DMS53 treated with DMSO at 0.1 percent for 48 hours (cell line): ENCODE data around the gene TMC2.
A peak's percentile ranks its signal among the peaks of the same experiment; 100 is the strongest.
"Not testable (repeated sequence)": the region's sequence is repeated elsewhere in the genome, so short reads cannot be mapped to it uniquely, and the experiment has no call there.

Source experiments
- DNase-seq: peaks from one replicate; lab custom pipeline; 2025; ENCODE audit not compliant: unreplicated experiment; lab: John Stamatoyannopoulos, UW

TMC2 gene, protein sequence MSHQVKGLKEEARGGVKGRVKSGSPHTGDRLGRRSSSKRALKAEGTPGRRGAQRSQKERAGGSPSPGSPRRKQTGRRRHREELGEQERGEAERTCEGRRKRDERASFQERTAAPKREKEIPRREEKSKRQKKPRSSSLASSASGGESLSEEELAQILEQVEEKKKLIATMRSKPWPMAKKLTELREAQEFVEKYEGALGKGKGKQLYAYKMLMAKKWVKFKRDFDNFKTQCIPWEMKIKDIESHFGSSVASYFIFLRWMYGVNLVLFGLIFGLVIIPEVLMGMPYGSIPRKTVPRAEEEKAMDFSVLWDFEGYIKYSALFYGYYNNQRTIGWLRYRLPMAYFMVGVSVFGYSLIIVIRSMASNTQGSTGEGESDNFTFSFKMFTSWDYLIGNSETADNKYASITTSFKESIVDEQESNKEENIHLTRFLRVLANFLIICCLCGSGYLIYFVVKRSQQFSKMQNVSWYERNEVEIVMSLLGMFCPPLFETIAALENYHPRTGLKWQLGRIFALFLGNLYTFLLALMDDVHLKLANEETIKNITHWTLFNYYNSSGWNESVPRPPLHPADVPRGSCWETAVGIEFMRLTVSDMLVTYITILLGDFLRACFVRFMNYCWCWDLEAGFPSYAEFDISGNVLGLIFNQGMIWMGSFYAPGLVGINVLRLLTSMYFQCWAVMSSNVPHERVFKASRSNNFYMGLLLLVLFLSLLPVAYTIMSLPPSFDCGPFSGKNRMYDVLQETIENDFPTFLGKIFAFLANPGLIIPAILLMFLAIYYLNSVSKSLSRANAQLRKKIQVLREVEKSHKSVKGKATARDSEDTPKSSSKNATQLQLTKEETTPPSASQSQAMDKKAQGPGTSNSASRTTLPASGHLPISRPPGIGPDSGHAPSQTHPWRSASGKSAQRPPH

GRCh38 chr20:2536560-2536986 lies at the start of gene TMC2:
Gene TMC2 (plus strand): TSS chr20:2536573. CDS start chr20:2536622, 49 bp downstream.
- DNase-seq, result no peak

DNA sequence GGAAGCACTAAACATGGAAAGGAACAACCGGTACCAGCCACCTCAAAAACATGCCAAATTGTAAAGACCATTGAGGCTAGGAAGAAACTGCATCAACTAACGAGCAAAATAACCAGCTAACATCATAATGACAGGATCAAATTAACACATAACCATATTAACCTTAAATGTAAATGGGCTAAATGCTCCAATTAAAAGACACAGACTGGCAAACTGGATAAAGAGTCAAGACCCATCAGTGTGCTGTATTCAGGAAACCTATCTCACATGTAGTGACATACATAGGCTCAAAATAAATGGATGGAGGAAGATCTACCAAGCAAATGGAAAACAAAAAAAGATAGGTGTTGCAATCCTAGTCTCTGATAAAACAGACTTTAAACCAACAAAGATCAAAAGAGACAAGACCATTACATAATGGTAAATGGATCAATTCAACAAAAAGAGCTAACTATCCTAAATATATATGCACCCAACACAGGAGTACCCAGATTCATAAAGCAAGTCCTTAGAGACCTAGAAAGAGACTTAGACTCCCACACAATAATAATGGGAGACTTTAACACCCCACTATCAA lies 33.5 kb upstream of the TMC2 start:
- not testable (repeated sequence) for DNase-seq

DNA sequence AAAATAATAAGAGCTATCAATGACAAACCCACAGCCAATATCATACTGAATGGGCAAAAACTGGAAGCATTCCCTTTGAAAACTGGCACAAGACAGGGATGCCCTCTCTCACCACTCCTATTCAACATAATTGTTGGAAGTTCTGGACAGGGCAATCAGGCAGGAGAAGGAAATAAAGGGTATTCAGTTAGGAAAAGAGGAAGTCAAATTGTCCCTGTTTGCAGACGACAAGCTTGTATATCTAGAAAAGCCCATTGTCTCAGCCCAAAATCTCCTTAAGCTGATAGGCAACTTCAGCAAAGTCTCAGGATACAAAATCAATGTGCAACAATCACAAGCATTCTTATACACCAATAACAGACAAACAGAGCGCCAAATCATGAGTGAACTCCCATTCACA lies 31.6 kb upstream of the TMC2 start:
- DNase-seq, result not testable (repeated sequence)

DNA sequence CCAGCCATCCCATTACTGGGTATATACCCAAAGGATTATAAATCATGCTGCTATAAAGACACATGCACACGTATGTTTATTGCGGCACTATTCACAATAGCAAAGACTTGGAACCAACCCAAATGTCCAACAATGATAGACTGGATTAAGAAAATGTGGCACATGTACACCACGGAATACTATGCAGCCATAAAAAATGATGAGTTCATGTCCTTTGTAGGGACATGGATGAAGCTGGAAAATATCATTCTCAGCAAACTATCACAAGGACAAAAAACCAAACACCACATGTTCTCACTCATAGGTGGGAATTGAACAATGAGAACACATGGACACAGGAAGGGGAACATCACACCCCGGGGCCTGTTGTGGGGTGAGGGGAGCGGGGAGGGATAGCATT lies 29.9 kb upstream of the TMC2 start:
- not testable (repeated sequence) for DNase-seq

- no peak for DNase-seq
Measured at GRCh38 chr20:2507464-2507863, 28.9 kb upstream of the TMC2 start.

- no peak for DNase-seq
Measured at GRCh38 chr20:2507875-2508630, 28.3 kb upstream of the TMC2 start.

DNA sequence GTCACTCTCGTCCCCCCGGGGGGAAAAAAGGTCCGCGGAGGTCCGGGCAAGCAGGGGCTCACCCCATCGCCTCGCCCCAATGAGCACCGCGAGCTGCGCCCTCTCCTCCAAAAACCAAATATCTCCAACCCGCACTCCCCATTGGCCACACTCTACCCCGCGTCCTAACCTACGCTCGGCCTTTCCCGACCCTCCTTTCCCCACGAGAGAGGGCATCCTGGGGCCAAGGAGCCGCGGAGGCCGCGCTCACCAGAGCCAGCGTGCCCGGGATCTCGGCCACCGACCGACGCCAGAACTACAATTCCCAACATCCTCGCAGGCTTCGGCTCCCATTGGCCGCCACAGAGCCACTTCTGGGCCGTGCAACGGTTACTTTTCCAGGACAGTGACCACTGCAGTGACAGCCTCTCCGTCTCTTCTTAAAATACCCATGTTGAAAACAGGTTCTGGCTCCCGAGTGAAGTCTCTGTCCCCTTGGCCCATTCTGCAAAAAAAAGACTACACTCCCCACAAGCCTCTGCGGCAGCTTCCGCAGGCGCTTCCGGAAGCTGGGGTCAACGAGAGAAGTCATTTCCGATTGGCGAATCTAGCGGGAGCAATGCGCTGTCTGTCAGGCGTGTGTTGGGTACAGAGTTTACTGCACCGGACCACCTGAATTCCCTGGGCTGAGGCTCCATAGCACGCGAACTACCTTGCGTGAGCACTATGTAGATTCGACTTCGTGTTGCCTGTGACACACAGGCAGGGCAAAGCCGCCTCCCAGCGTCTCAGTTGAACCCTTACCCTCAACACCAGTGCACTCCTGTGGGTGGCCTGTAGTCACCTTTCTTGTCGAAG lies 27.5 kb upstream of the TMC2 start, which contains the start of gene ZNF343:
Gene ZNF343 (minus strand): TSS at position 285 of the 837 bp plus-strand sequence. CDS start 15,020 bp downstream, outside the sequence.
- DNase-seq, result peak; percentile 89

- no peak for DNase-seq
Measured at GRCh38 chr20:2509468-2509781, 26.9 kb upstream of the TMC2 start.

DNA sequence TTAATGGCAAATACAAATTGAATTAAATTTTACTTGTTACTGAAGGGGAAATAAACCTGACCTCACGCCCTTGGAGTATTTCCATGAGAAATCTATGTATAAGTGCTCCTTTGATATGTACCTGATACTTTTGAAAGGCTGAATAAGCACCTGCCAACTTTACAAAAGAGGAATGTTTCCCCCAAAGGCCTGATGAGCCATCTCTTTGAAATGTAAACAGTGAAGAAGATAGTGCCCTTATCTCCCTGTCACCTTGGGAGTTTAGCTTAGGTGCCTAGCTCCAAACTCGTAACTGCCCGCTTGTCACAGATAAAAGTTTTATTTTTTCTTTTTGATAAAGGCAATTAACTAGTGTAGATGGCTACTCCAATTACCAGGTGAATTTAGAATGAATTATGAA lies 26.6 kb upstream of the TMC2 start:
- DNase-seq, result no peak

DNA sequence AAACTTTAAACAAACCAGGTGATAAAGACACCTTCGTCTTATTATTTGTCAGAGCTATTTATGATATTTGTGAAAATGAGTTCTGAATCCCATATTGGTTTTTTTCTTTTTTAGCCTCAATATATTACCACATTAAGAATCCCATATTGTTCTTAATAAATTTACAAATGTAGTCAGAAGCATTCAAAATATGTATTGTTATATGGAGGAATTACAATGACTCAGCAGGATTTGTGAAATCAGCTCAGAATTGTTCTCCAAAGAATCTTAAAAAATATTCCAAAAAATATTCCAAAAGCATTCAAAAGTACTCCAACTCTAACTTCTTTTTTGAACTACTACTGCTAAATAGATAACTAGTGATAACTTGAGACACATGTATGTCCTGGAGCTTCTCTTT lies 21.2 kb upstream of the TMC2 start:
- no peak for DNase-seq

DNA sequence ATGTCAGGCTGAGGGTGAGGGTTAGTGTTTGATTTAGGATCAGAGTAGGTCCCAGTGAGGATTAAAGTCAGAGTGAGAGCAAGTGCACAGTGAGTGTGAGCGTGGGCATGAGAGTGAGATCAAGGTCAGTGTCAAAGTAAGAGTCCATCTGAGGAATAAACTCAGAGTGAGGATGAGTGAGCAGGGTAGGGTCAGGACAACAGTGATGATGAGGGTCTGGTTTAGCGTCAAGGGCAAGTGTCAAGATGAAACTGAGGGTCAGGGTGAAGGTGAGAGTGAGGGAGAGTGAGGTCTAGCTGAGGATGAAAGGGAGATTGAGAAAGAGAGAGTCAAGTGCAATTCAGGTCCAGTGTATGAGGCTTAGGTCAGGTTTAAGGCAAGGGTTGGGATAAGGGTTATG lies 20.0 kb upstream of the TMC2 start:
- DNase-seq, result no peak

- no peak for DNase-seq
Measured at GRCh38 chr20:2518096-2518495, 18.3 kb upstream of the TMC2 start.

- DNase-seq, result no peak
Measured at GRCh38 chr20:2518558-2518957, 17.8 kb upstream of the TMC2 start.

GRCh38 chr20:2519115-2519809 lies 17.1 kb upstream of the TMC2 start:
- no peak for DNase-seq

DNA sequence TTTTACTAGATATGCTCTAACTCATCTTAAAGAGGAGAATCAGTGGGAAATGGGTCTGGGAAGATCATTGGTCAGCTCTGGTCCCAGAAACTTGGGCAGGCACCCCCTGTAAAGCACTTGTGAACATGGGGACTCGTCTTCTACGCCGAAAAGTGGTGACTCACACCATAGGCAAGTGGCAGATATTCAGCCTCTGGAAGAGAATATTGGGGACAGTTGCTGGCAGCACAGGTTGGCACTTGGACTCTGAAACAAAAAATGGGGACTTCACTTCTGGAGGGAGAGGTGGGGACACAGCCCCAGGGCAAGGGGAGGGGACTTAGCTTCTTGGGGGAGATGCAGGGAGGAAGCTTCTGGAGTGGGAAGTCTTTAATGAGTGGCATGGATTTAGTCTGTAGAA lies 15.8 kb upstream of the TMC2 start:
- DNase-seq, result no peak

GRCh38 chr20:2521369-2522305 lies 14.7 kb upstream of the TMC2 start:
- DNase-seq, result peak; percentile 20

DNA sequence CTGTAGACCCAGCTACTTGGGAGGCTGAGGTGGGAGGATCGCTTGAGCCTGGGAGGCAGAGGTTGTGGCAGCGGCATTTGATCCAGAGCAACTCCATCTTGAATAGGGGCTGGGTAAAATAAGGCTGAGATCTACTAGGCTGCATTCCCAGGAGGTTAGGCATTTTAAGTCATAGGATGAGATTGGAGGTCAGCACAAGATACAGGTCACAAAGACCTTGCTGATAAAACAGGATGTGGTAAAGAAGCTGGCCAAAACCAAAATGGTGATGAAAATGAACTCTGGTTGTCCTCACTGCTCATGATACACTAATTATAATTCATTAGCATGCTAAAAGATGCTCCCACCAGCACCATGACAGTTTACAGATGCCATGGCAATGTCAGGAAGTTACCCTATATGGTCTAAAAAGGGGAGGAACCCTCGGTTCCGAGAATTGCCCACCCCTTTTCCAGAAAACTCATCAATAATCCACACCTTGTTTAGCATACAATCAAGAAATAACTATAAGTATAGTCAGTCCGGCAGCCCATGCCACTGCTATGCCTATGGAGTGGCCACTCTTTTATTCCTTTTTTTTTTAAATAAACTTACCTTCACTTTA lies 13.4 kb upstream of the TMC2 start:
- not testable (repeated sequence) for DNase-seq
